ENCODE data around the gene WDR3. TPM values are rescaled to one million over a fixed set of nuclear protein-coding genes. Genes with fewer than 3 reads are reported as not detected.

Gene WDR3
- total and polyA plus RNA-seq, 8 donors: 16.0 to 31.8 (median 28.4) TPM

DNA sequence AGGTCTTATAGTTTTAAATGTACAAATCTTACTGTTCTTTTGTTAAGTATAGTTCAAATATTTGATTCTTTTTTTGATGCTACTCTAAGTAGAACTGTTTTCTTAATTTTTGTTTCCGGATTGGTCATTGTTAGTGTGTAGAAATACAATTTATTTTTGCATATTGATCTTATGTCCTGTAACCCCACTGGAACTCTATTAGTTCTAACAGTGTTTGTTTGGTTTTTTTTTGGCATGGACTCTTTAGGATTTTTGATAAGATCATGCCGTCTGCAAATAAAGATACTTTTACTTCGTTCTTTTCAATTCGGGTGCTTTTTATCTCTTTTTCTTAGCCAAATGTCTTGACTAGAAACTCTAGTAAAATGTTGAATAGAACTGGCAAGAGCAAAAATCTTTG, 26.6 kb upstream of the WDR3 start:
- no peak overlapping the region for H3K4me3 ChIP-seq
- TF ChIP-seq, protein P1, sequence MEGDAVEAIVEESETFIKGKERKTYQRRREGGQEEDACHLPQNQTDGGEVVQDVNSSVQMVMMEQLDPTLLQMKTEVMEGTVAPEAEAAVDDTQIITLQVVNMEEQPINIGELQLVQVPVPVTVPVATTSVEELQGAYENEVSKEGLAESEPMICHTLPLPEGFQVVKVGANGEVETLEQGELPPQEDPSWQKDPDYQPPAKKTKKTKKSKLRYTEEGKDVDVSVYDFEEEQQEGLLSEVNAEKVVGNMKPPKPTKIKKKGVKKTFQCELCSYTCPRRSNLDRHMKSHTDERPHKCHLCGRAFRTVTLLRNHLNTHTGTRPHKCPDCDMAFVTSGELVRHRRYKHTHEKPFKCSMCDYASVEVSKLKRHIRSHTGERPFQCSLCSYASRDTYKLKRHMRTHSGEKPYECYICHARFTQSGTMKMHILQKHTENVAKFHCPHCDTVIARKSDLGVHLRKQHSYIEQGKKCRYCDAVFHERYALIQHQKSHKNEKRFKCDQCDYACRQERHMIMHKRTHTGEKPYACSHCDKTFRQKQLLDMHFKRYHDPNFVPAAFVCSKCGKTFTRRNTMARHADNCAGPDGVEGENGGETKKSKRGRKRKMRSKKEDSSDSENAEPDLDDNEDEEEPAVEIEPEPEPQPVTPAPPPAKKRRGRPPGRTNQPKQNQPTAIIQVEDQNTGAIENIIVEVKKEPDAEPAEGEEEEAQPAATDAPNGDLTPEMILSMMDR (IDR thresholded peaks at IDR 0.05): no peak
- H3K9me3 ChIP-seq: no peaks in the 10 kb centered on the region
- H3K27ac ChIP-seq: no peak overlapping the region
- no peaks in the 10 kb centered on the region for H3K4me1 ChIP-seq
- intact Hi-C loops (cut with DNase I): no loop called here
- ATAC-seq (no peak), DNase-seq (no peak)
- peaks cover 0 to 96% of the 10 kb centered on the region in 2 donors for H3K36me3 ChIP-seq
- no peaks in the 10 kb centered on the region for H3K27me3 ChIP-seq

DNA sequence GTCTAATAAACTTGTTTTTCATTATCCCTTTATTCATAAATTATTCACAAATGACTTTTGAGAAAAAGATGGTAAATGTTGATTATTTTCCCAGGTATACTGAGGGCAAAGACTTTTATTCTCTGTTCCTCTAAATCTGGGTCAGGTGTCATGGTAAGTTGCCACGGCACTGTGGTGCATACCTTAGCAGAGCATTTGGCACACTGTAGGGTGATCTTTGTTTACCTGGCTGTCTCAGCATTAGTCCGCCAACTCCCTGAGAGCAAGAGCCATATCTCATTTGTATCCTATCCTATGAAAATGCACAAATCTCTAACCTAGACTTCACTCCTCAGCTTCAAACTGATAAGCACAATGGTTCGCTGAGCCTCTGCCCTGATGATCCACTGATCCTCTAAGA, 25.1 kb upstream of the WDR3 start:
- H3K4me3 ChIP-seq: no peak overlapping the region
- H3K9me3 ChIP-seq: no peaks in the 10 kb centered on the region
- DNase-seq: no peak
- H3K36me3 ChIP-seq: peaks cover 0 to 96% of the 10 kb centered on the region in 2 donors
- no peaks in the 10 kb centered on the region for H3K4me1 ChIP-seq
- no peaks in the 10 kb centered on the region for H3K27me3 ChIP-seq
- ATAC-seq: no peak
- no peak overlapping the region for H3K27ac ChIP-seq
- intact Hi-C loops (cut with DNase I): no loop called here
- TF ChIP-seq, protein P1 (IDR thresholded peaks at IDR 0.05): no peak

DNA sequence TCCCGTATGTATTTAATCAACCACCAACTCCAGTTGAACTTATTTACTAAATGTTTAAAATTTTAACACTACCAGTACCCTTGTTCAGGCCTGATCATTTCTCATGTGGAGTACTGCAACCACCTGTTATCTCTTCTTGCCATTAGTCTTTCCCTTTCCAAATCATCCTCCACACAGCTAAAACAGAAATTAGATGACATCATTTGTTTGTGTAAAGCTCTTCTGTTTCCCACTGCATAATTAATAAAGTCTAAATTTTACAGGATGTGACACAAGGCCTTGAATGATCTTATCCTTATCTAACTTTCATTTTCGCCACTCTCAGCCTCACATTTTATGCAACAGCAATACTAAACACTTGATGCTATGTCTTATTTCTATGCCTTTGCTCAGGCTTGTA, 24.5 kb upstream of the WDR3 start:
- DNase-seq (no peak), ATAC-seq (no peak)
- Histone ChIP-seq H3K9me3 (no peaks in the 10 kb centered on the region), H3K36me3 (peaks cover 0 to 98% of the 10 kb centered on the region in 2 donors), H3K4me1 (no peaks in the 10 kb centered on the region), H3K4me3 (no peak overlapping the region), H3K27me3 (no peaks in the 10 kb centered on the region), H3K27ac (no peak overlapping the region)
- TF ChIP-seq, protein P1 (IDR thresholded peaks at IDR 0.05): no peak
- intact Hi-C loops (cut with DNase I): no loop called here

DNA sequence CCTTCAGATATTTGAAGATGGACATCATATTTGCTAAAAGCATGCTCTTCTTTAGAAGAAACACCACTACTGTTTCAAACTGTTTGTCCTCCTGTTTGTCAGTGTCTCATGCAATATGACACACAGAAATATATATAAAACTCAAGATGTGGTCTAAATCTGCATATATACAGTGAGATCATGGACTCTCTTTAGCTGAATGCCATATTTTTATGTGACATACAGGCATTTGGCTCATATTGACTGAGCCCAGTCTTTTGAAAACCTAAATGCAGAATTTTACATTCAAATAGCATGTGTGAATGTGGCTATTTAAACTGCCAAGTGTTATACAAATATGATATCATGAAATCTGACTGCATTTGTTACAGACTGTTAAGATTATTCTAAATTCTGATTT, 18.5 kb upstream of the WDR3 start:
- TF ChIP-seq, protein P1 (IDR thresholded peaks at IDR 0.05): no peak
- DNase-seq: no peak
- Histone ChIP-seq H3K9me3 (no peaks in the 10 kb centered on the region), H3K4me3 (no peak overlapping the region), H3K27me3 (no peaks in the 10 kb centered on the region), H3K4me1 (no peaks in the 10 kb centered on the region), H3K36me3 (peaks cover 0 to 100% of the 10 kb centered on the region in 2 donors), H3K27ac (no peak overlapping the region)
- intact Hi-C loops (cut with DNase I): no loop called here
- no peak for ATAC-seq

DNA sequence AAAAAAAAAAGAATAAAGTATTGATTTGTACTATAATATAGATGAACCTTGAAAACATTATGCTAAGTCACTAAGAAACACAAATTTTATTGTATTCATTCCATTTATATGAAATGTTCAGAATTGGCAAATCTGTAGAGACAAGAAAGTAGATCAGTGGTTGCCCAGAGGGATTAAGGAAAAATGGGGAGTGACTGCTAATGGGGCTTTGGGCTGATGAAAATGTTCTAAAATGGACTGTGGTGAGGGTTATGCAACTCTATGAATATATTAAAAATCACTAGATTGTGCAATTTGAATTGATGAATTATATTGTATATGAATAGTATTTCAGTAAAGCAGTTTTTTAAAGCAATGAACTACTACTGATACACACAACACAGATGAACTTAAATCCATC, 10.2 kb upstream of the WDR3 start:
- Histone ChIP-seq H3K27me3 (no peaks in the 10 kb centered on the region), H3K9me3 (no peaks in the 10 kb centered on the region), H3K27ac (no peak overlapping the region), H3K4me1 (no peaks in the 10 kb centered on the region), H3K36me3 (peaks cover 0 to 59% of the 10 kb centered on the region in 2 donors), H3K4me3 (no peak overlapping the region)
- intact Hi-C loops (cut with DNase I): no loop called here
- TF ChIP-seq, protein P1 (IDR thresholded peaks at IDR 0.05): no peak
- ATAC-seq (no peak), DNase-seq (no peak)
